ENCODE results near the gene RNF133.

DNA sequence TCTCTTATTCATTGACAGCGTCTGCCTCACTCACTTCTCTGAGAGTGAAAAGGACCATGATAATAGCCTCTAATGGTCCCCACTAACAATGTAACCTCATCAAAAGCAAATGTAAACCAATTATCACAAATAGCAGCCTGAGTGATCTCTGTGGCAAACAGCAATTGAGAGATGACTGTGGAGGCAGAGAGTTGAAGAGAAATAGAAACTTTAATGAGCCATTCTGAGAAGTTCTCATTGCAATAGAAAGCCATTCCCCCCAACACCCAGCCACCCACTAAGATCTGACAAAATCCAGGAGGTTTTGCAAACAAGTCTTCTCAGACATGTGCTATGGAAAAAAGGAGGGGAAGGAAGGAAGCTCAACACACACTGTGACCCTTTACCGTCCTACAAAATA is 48.0 kb upstream of the RNF133 start:
- no peak for TF ChIP-seq POLR2A (IDR thresholded peaks at IDR 0.05)
- TF ChIP-seq, protein P1, sequence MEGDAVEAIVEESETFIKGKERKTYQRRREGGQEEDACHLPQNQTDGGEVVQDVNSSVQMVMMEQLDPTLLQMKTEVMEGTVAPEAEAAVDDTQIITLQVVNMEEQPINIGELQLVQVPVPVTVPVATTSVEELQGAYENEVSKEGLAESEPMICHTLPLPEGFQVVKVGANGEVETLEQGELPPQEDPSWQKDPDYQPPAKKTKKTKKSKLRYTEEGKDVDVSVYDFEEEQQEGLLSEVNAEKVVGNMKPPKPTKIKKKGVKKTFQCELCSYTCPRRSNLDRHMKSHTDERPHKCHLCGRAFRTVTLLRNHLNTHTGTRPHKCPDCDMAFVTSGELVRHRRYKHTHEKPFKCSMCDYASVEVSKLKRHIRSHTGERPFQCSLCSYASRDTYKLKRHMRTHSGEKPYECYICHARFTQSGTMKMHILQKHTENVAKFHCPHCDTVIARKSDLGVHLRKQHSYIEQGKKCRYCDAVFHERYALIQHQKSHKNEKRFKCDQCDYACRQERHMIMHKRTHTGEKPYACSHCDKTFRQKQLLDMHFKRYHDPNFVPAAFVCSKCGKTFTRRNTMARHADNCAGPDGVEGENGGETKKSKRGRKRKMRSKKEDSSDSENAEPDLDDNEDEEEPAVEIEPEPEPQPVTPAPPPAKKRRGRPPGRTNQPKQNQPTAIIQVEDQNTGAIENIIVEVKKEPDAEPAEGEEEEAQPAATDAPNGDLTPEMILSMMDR (IDR thresholded peaks at IDR 0.05) = no peak
- TF ChIP-seq POLR2AphosphoS5 (IDR thresholded peaks at IDR 0.05) = no peak
